Adrenal gland (tissue), 12 donors: ENCODE measurements around the gene GRIN1. TPM values are rescaled to one million over a fixed set of nuclear protein-coding genes. Genes with fewer than 3 reads are reported as not detected.

Experiments used
- DNase-seq, 7 donors: peaks; one replicate each; pipeline ENCODE4 v3.0.0-alpha.2; 2019 to 2020
- H3K27ac ChIP-seq, 5 donors: fragments of 200-600 bp; sonication (generic) in 4 of 5; 1 replicate in 3 of 5; 2 replicates in 2 of 5; pipeline versions ENCODE4 v1.5.1 to v1.8.0; 2016 to 2020; ENCODE audit warnings: mild to moderate bottlenecking in 1 of 5
- H3K27me3 ChIP-seq: fragments of 200-600 bp; 2 replicates; pipeline ENCODE4 v1.8.0; 2021
- H3K36me3 ChIP-seq, 2 donors: fragments of 200-600 bp; replicated peaks in 1 of 2; 1 replicate in 1 of 2; 2 replicates in 1 of 2; pipeline versions ENCODE4 v1.5.1 to v1.8.0; 2018 to 2022
- H3K4me1 ChIP-seq, 2 donors: fragments of 200-600 bp; replicated peaks in 1 of 2; 1 replicate in 1 of 2; 2 replicates in 1 of 2; pipeline versions ENCODE4 v1.5.1 to v1.8.0; 2018 to 2021
- H3K4me3 ChIP-seq, 4 donors: fragments of 200-600 bp; sonication (generic) in 3 of 4; one replicate each; pipeline ENCODE4 v1.5.1; 2016 to 2018
- H3K9me3 ChIP-seq, 3 donors: fragments of 200-600 bp; sonication (generic) in 1 of 3; replicated peaks in 1 of 3; 1 replicate in 2 of 3; 2 replicates in 1 of 3; pipeline versions ENCODE4 v1.5.1 to v1.8.0; 2016 to 2021
- CTCF ChIP-seq, 6 experiments: fragments of 450-650 bp in 4 of 6; fragments of 200-600 bp in 2 of 6; sonication (generic) in 1 of 6; IDR thresholded peaks; 1 replicate in 5 of 6; 2 replicates in 1 of 6; pipeline versions ENCODE4 v1.5.1 to v1.8.0; 2016 to 2021; ENCODE audit warnings: antibody characterized with exemption in 6 of 6, mild to moderate bottlenecking in 2 of 6, moderate library complexity in 1 of 6
- POLR2A ChIP-seq, 2 donors: fragments of 450-650 bp; IDR thresholded peaks; one replicate each; pipeline ENCODE4 v1.6.1; 2017; ENCODE audit warnings: antibody characterized with exemption in 2 of 2, mild to moderate bottlenecking in 2 of 2, moderate library complexity in 1 of 2
- WGBS, 4 donors: extraction: QIAGEN DNeasy Blood & Tissue Kit in 2 of 4; methylation state at CpG; one replicate each; pipeline versions ENCODE4 v1.1.5 to v1.1.7; 2013 to 2017; 5-methylcytosine and 5-hydroxymethylcytosine counted together
- intact Hi-C, 2 donors: fragments of 100-400 bp; cut with DNase I; formaldehyde crosslinking; loops; one replicate each; pipeline versions ENCODE4 v1.14.1 to v1.15.0; 2022 to 2023
- polyA plus RNA-seq, 3 donors: library from polyadenylated mRNA; stranded (reverse); fragments of 200-250 nt in 2 of 3; fragments of 350-450 nt in 1 of 3; fragmentation: Illumina TruSeq in 1 of 3; extraction: RNeasy Lipid Tissue Mini Kit (QIAGEN cat#74804) in 1 of 3; gene quantifications; one replicate each; pipeline ENCODE4 v1.2.3, GENCODE V29; 2013 to 2014
- total RNA-seq, 9 donors: library from RNA; depleted of rRNA in 4 of 9; stranded (reverse); fragments of >200 nt in 4 of 9; fragments of 120-200 nt in 1 of 9; fragmentation: NEBNext Ultra II Directional in 1 of 9; extraction: Animal tissue kit (Norgen Biotek cat#: 25700) in 1 of 9; gene quantifications; one replicate each; pipeline versions ENCODE4 v1.1.0 to v1.2.4, GENCODE V29; 2013 to 2023
- donor health status: healthy with polysubstance abuse.
- donor health status: Bipolar disorder and iron deficiency.
- donor health status: DM: yes; HTN: yes; CAD: no.
- donor health status: DM: no; HTN: no; CAD: no.
- donor health status: DM: no; HTN: no; CAD: no.
- donor health status: DM: yes; HTN: yes; CAD: no.

Gene GRIN1
- total and polyA plus RNA-seq, 12 donors, result 0.04 to 0.28 (median 0.10) TPM; not detected in 5

DNA sequence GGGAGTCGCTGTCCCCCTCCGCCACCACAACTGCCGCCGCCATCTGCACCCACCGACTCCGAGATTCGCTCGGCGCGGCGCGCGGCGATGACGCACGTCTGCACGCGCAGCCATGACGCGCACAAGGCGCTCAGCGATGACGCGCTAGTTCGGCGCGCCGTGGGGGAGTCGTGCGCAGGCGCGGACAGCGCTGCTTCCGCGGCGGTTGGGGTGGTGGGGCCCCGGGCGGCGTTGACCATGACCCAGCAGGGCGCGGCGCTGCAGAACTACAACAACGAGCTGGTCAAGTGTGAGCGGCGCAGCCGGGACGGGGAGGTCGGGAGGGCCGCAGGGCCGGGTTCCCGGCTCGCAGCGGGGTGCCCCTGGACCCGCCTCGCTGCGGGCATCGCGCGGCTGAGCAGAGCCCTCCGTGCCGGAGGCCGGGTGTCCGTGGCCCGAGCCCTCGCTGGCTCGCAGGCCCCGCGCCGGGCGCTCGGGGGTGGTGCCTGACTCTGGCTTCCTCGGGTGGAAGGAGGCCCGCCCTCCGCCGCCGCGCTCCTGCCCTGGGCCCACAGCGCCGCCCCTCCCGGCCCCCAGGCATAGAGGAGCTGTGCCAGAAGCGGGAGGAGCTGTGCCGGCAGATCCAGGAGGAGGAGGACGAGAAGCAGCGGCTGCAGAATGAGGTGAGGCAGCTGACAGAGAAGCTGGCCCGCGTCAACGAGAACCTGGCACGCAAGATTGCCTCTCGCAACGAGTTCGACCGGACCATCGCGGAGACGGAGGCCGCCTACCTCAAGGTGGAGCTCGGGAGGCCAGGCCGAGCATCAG is 49.7 kb downstream of the GRIN1 start, which contains the start of the genes ANAPC2 and SSNA1:
ANAPC2 (minus strand) TSS at position 71 of the 807 bp plus-strand sequence; CDS start at position 43, 28 bp downstream.
SSNA1 (plus strand) TSS at position 187 of the 807 bp plus-strand sequence; CDS start at position 238, 51 bp downstream.
- 0 to 1% (median 0%) methylated on average over 14 to 98 of the region's 98 CpGs for WGBS, 4 donors
- no peaks in the 10 kb centered on the region for H3K9me3 ChIP-seq
- H3K27me3 ChIP-seq, result no peaks in the 10 kb centered on the region
- TF ChIP-seq POLR2A (IDR thresholded peaks at IDR 0.05) (peak; percentile 79 to 89), CTCF (IDR thresholded peaks at IDR 0.05) (peak in 3 of 6 experiments; percentile 6 to 32 (median 24))
- peaks cover 0 to 43% of the 10 kb centered on the region in 2 donors for H3K36me3 ChIP-seq
- H3K27ac ChIP-seq, result peak within 1 kb of the TSS; percentile 74 to 98 (median 91)
- intact Hi-C loops, result no loop called here
- H3K4me3 ChIP-seq, result peak within 1 kb of the TSS; percentile 62 to 82 (median 76)
- peak; percentile 91 to 96 (median 93) for DNase-seq
- peaks cover 20 to 32% of the 10 kb centered on the region in 2 donors for H3K4me1 ChIP-seq

GRCh38 chr9:137189297-137190295 is 50.6 kb downstream of the GRIN1 start:
- H3K4me1 ChIP-seq, result peaks cover 20 to 32% of the 10 kb centered on the region in 2 donors
- 20 to 44% (median 26%) methylated on average over 8 to 23 of the region's 23 CpGs for WGBS, 4 donors
- no peak for TF ChIP-seq POLR2A (IDR thresholded peaks at IDR 0.05)
- no peak for TF ChIP-seq CTCF (IDR thresholded peaks at IDR 0.05)
- DNase-seq, result no peak
- H3K9me3 ChIP-seq, result no peaks in the 10 kb centered on the region
- peak overlapping the region; percentile 74 to 98 (median 91) for H3K27ac ChIP-seq
- intact Hi-C loops, result no loop called here
- peaks cover 0 to 40% of the 10 kb centered on the region in 2 donors for H3K36me3 ChIP-seq
- no peaks in the 10 kb centered on the region for H3K27me3 ChIP-seq
- peak overlapping the region in 3 of 4 donors; percentile 62 to 82 (median 70) for H3K4me3 ChIP-seq

DNA sequence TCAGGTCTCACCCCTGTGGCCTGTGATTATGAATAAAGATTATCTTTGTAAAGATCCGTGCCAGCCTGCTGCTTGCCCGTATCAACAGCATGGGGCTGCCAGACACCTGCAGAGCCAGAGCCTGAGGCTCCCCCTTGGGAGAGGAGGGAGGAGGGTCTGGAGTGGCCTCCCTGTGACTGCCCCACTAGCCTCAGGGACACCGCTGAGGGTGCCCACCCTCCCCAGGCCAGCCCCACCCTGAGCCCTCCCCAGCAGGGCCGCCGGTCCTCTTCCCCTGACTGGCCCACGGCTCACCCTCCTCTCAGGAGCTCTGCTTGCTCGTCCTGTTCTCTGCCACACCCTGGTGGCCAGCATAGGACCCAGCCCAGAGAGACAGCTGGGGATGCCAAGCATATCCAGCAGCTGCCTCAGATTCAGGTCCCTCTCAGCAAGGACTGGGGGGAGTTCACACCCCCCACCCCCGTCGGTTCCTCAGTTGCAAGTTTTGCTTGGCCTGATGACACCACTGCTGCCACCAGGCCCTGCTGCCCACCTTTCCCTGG is 51.4 kb downstream of the GRIN1 start:
- intact Hi-C loops, result no loop called here
- Histone ChIP-seq H3K27ac (peak overlapping the region in 3 of 5 donors; percentile 27 to 96 (median 90)), H3K27me3 (no peaks in the 10 kb centered on the region), H3K9me3 (no peaks in the 10 kb centered on the region), H3K36me3 (peaks cover 0 to 32% of the 10 kb centered on the region in 2 donors), H3K4me1 (peaks cover 20 to 32% of the 10 kb centered on the region in 2 donors), H3K4me3 (no peak overlapping the region)
- WGBS, 4 donors, result 63 to 90% (median 74%) methylated on average over 3 to 9 of the region's 9 CpGs
- TF ChIP-seq POLR2A (IDR thresholded peaks at IDR 0.05) (no peak), CTCF (IDR thresholded peaks at IDR 0.05) (no peak)
- no peak for DNase-seq
